ENCODE data around the gene LMX1B.

The LMX1B gene

GRCh38 chr9:126626127-126626925 lies 12.6 kb downstream of the LMX1B start:
- DNase-seq, result no peak

GRCh38 chr9:126626926-126627233 lies 13.2 kb downstream of the LMX1B start:
- in situ Hi-C loops (cut with MboI; ENCODE audit: low pct_unique_long_range_greater_than_20kb, low sequenced_read_pairs), result no loop called here
- no peak for DNase-seq

More at GRCh38 chr9:126626127-126626925, 12.6 kb downstream of the LMX1B start:
- in situ Hi-C loops (cut with MboI; ENCODE audit: low pct_unique_long_range_greater_than_20kb, low sequenced_read_pairs), result no loop called here

GRCh38 chr9:126628146-126628545 lies 14.4 kb downstream of the LMX1B start:
- in situ Hi-C loops (cut with MboI; ENCODE audit: low pct_unique_long_range_greater_than_20kb, low sequenced_read_pairs), result no loop called here
- no peak for DNase-seq

- no peak for DNase-seq
- in situ Hi-C loops (cut with MboI; ENCODE audit: low pct_unique_long_range_greater_than_20kb, low sequenced_read_pairs), result no loop called here
These were observed 15.4 kb downstream of the LMX1B start for GRCh38 chr9:126628969-126629674.

- DNase-seq, result no peak
- in situ Hi-C loops (cut with MboI; ENCODE audit: low pct_unique_long_range_greater_than_20kb, low sequenced_read_pairs), result no loop called here
These were observed 16.9 kb downstream of the LMX1B start for GRCh38 chr9:126630458-126631237.

GRCh38 chr9:126631254-126631653 lies 17.5 kb downstream of the LMX1B start:
- in situ Hi-C loops (cut with MboI; ENCODE audit: low pct_unique_long_range_greater_than_20kb, low sequenced_read_pairs), result no loop called here
- DNase-seq, result no peak

- in situ Hi-C loops (cut with MboI; ENCODE audit: low pct_unique_long_range_greater_than_20kb, low sequenced_read_pairs), result no loop called here
These were observed 20.3 kb downstream of the LMX1B start for GRCh38 chr9:126633881-126634558.

GRCh38 chr9:126635061-126635460 lies 21.3 kb downstream of the LMX1B start:
- no peak for DNase-seq
- in situ Hi-C loops (cut with MboI; ENCODE audit: low pct_unique_long_range_greater_than_20kb, low sequenced_read_pairs), result no loop called here

More at GRCh38 chr9:126633881-126634558, 20.3 kb downstream of the LMX1B start:
- DNase-seq, result no peak

GRCh38 chr9:126635661-126636439 lies 22.1 kb downstream of the LMX1B start:
- DNase-seq, result no peak
- in situ Hi-C loops (cut with MboI; ENCODE audit: low pct_unique_long_range_greater_than_20kb, low sequenced_read_pairs), result no loop called here

GRCh38 chr9:126636983-126637798 lies 23.5 kb downstream of the LMX1B start:
- no peak for DNase-seq
- in situ Hi-C loops (cut with MboI; ENCODE audit: low pct_unique_long_range_greater_than_20kb, low sequenced_read_pairs), result no loop called here

- no peak for DNase-seq
- in situ Hi-C loops (cut with MboI; ENCODE audit: low pct_unique_long_range_greater_than_20kb, low sequenced_read_pairs), result no loop called here
These were observed 24.9 kb downstream of the LMX1B start for GRCh38 chr9:126638571-126639132.

- in situ Hi-C loops (cut with MboI; ENCODE audit: low pct_unique_long_range_greater_than_20kb, low sequenced_read_pairs), result no loop called here
- no peak for DNase-seq
These were observed 25.7 kb downstream of the LMX1B start for GRCh38 chr9:126639318-126640000.

- in situ Hi-C loops (cut with MboI; ENCODE audit: low pct_unique_long_range_greater_than_20kb, low sequenced_read_pairs), result no loop called here
These were observed 27.6 kb downstream of the LMX1B start for GRCh38 chr9:126641118-126641851.

GRCh38 chr9:126642010-126642744 lies 28.4 kb downstream of the LMX1B start:
- no peak for DNase-seq
- in situ Hi-C loops (cut with MboI; ENCODE audit: low pct_unique_long_range_greater_than_20kb, low sequenced_read_pairs), result no loop called here

More at GRCh38 chr9:126641118-126641851, 27.6 kb downstream of the LMX1B start:
- no peak for DNase-seq

GRCh38 chr9:126642839-126643238 lies 29.1 kb downstream of the LMX1B start:
- in situ Hi-C loops (cut with MboI; ENCODE audit: low pct_unique_long_range_greater_than_20kb, low sequenced_read_pairs), result no loop called here
- no peak for DNase-seq
